Ascending aorta (tissue), 2 donors: ENCODE measurements around the gene THEMIS2. TPM values are rescaled to one million over a fixed set of nuclear protein-coding genes. Genes with fewer than 3 reads are reported as not detected.
A peak's percentile ranks its signal among the peaks of the same experiment; 100 is the strongest.

ENCODE experiments used
- DNase-seq, 2 donors: peaks; one replicate each; pipeline ENCODE4 v3.0.0-alpha.2; 2019; ENCODE audit warnings: low spot score in 2 of 2
- H3K27ac ChIP-seq, 2 donors: fragments of 200-600 bp; sonication (generic); one replicate each; pipeline ENCODE4 v1.5.1; 2016 to 2017; ENCODE audit warnings: mild to moderate bottlenecking in 1 of 2
- H3K27me3 ChIP-seq: fragments of 200-600 bp; sonication (generic); one replicate; pipeline ENCODE4 v1.5.1; 2017
- H3K36me3 ChIP-seq, 2 donors: fragments of 200-600 bp; sonication (generic); one replicate each; pipeline ENCODE4 v1.5.1; 2016
- H3K4me1 ChIP-seq, 2 donors: fragments of 200-600 bp; sonication (generic); one replicate each; pipeline ENCODE4 v1.5.1; 2016 to 2017; ENCODE audit warnings: mild to moderate bottlenecking in 1 of 2
- H3K4me3 ChIP-seq, 2 donors: fragments of 200-600 bp; sonication (generic); one replicate each; pipeline ENCODE4 v1.5.1; 2016 to 2017; ENCODE audit warnings: mild to moderate bottlenecking in 1 of 2
- H3K9me3 ChIP-seq, 2 donors: fragments of 200-600 bp; sonication (generic); one replicate each; pipeline ENCODE4 v1.5.1; 2016
- CTCF ChIP-seq, 3 experiments: fragments of 200-600 bp in 2 of 3; fragments of 450-650 bp in 1 of 3; sonication (generic) in 2 of 3; IDR thresholded peaks; one replicate each; pipeline ENCODE4 v1.5.1; 2016 to 2019; ENCODE audit warnings: antibody characterized with exemption in 3 of 3, mild to moderate bottlenecking in 1 of 3, moderate library complexity in 1 of 3
- intact Hi-C: fragments of 100-400 bp; cut with DNase I; formaldehyde crosslinking; loops from one replicate; pipeline ENCODE4 v1.15.1; 2023
- total RNA-seq: library from RNA; depleted of rRNA; stranded (reverse); fragments of >200 nt; gene quantifications from one replicate; pipeline ENCODE4 v1.1.0, GENCODE V29; 2016

THEMIS2 gene
- total RNA-seq, 1 donor from 2014 or later: 206 TPM

GRCh38 chr1:27931759-27932158, 59.4 kb downstream of the THEMIS2 start:
- Histone ChIP-seq H3K27me3 (no peaks in the 10 kb centered on the region), H3K27ac (no peak overlapping the region), H3K4me3 (no peak overlapping the region), H3K9me3 (no peaks in the 10 kb centered on the region), H3K36me3 (no peaks in the 10 kb centered on the region), H3K4me1 (no peaks in the 10 kb centered on the region)
- intact Hi-C loops: no loop called here
- TF ChIP-seq CTCF (IDR thresholded peaks at IDR 0.05): no peak
- no peak for DNase-seq

- no peak for DNase-seq
- intact Hi-C loops: no loop called here
Observed at GRCh38 chr1:27934818-27935549, 62.6 kb downstream of the THEMIS2 start, which contains the start of gene SMPDL3B. TSS of gene SMPDL3B (plus strand) at chr1:27935000. CDS start at chr1:27935184, 184 bp downstream.

GRCh38 chr1:27935721-27936120, 63.4 kb downstream of the THEMIS2 start:
- DNase-seq: no peak
- Histone ChIP-seq H3K27me3 (no peaks in the 10 kb centered on the region), H3K27ac (no peak overlapping the region), H3K4me3 (no peak overlapping the region), H3K4me1 (no peaks in the 10 kb centered on the region), H3K9me3 (no peaks in the 10 kb centered on the region), H3K36me3 (no peaks in the 10 kb centered on the region)
- TF ChIP-seq CTCF (IDR thresholded peaks at IDR 0.05): no peak
- intact Hi-C loops: no loop called here

More at GRCh38 chr1:27934818-27935549, 62.6 kb downstream of the THEMIS2 start, which contains the start of gene SMPDL3B:
- Histone ChIP-seq H3K36me3 (no peaks in the 10 kb centered on the region), H3K27ac (no peak within 1 kb of the TSS), H3K4me3 (peak within 1 kb of the TSS in 1 of 2 donors; percentile 11), H3K9me3 (no peaks in the 10 kb centered on the region), H3K27me3 (no peaks in the 10 kb centered on the region), H3K4me1 (no peaks in the 10 kb centered on the region)
- TF ChIP-seq CTCF (IDR thresholded peaks at IDR 0.05): no peak

Other genes starting within 250 kb of the THEMIS2 start
- gene FGR, start 237.4 kb upstream of the THEMIS2 start, total RNA-seq: 10.4 TPM
- 238 TPM for gene IFI6, start 200.4 kb upstream of the THEMIS2 start, total RNA-seq
- gene FAM76A, start 146.6 kb upstream of the THEMIS2 start, total RNA-seq: 3.4 TPM
- gene STX12, start 99.3 kb upstream of the THEMIS2 start, total RNA-seq: 91.9 TPM
- 7.1 TPM for gene PPP1R8, start 41.8 kb upstream of the THEMIS2 start, total RNA-seq
- 36.8 TPM for gene RPA2, start 42.0 kb downstream of the THEMIS2 start, total RNA-seq
- gene SMPDL3B, start 62.5 kb downstream of the THEMIS2 start, total RNA-seq: not detected
- gene XKR8, start 87.4 kb downstream of the THEMIS2 start, total RNA-seq: 15.6 TPM
- gene EYA3, start 216.1 kb downstream of the THEMIS2 start, total RNA-seq: 52.6 TPM